Measurements from ENCODE around the gene SPOCK1. TPM values are rescaled to one million over a fixed set of nuclear protein-coding genes. Genes with fewer than 3 reads are reported as not detected.

The SPOCK1 gene
- polyA plus RNA-seq, 2 of the 4 experiments (the other 2 are of a cell fraction), result 28.9 to 40.8 TPM

GRCh38 chr5:137188566-137188965 lies 310.6 kb downstream of the SPOCK1 start:
- Histone ChIP-seq H3K27ac (no peak overlapping the region), H3K4me2 (no peak overlapping the region), H3K9me3 (no peaks in the 10 kb centered on the region), H3K4me3 (no peak overlapping the region), H3K4me1 (peaks cover 40% of the 10 kb centered on the region)
- POLR2A ChIA-PET, result no interaction called here
- DNase-seq (ENCODE audit: low read depth in 1 of 2, low spot score in 1 of 2), result no peak
- CTCF ChIA-PET, result interaction anchor here (0.9 to 1.2 kb wide), 2 partner anchors 11 kb away, joined by 3 to 4 read pairs; no protein-coding TSS in a partner anchor
- TF ChIP-seq NR3C1 (IDR thresholded peaks at IDR 0.05) (no peak), RAD21 (conservative IDR thresholded peaks at IDR 0.05 in 1 of 2, IDR thresholded peaks at IDR 0.05 in 1 of 2) (no peak), REST (IDR thresholded peaks at IDR 0.05) (no peak), CBX8 (IDR thresholded peaks at IDR 0.05) (no peak), CTCF (IDR thresholded peaks at IDR 0.05) (no peak), KDM1A (IDR thresholded peaks at IDR 0.05; ENCODE audit: low read depth) (no peak)
- ATAC-seq, result no peak
- no peak for FAIRE-seq
- WGBS (ENCODE audit: missing lambda C conversion rate), result 65% methylated on average over 5 of the region's 5 CpGs

DNA sequence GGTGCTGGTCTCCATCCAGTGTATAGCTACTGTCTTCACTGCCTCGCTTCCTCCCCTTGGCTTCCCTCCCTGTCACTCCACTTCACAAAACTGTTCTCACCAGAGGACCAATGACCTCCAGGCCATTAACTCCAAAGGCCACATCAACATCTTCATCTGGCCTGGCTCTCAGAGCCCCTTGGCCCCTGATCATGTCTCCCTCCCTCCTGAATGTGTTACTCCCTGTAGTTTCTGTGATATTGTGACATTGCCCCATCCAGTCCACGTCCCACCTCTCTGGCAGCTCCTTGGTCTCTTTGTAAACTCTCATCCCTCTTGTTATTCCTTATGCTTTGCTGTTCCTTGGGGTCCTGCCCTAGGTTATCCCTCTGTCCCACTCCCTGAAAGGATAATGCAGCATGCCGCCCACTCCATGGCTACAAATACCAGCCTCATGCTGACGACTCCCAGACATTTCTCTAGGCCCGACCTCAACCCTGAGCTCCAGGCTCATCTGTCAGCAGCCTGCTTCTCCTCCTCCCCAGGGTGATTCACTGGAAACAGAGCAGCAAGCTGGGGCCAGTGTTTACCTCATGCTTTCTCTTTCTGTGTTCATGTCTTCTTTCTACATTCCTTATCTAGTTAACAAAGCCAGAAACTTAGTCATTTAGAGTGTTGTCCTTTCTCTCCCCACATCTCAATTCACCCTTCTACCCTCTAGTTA lies 312.2 kb downstream of the SPOCK1 start:
- FAIRE-seq, result no peak
- no peak overlapping the region for H3K4me2 ChIP-seq
- H3K4me1 ChIP-seq, result peaks cover 25% of the 10 kb centered on the region
- no peak for DNase-seq (ENCODE audit: low read depth in 1 of 2, low spot score in 1 of 2)
- ChIA-PET POLR2A (no interaction called here), CTCF (interaction anchor here (1.2 kb wide), 1 partner anchor 112 kb away, joined by 4 read pairs; no protein-coding TSS in a partner anchor)
- no peak overlapping the region for H3K4me3 ChIP-seq
- ATAC-seq, result peak; percentile 41 to 47; a peak in 2 of 6 replicates
- TF ChIP-seq JUNB (IDR thresholded peaks at IDR 0.05) (no peak), CEBPB (IDR thresholded peaks at IDR 0.05) (no peak), RAD21 (conservative IDR thresholded peaks at IDR 0.05 in 1 of 2, IDR thresholded peaks at IDR 0.05 in 1 of 2) (no peak), ZSCAN20 (CRISPR knock-in tag; IDR thresholded peaks at IDR 0.05) (no peak), HOXA7 (CRISPR knock-in tag; IDR thresholded peaks at IDR 0.05) (no peak), ESRRA (IDR thresholded peaks at IDR 0.05; ENCODE audit: borderline replicate concordance, low read length) (no peak), PHF8 (IDR thresholded peaks at IDR 0.05; ENCODE audit: borderline replicate concordance, low read depth) (no peak), ATOH8 (CRISPR knock-in tag; IDR thresholded peaks at IDR 0.05; ENCODE audit: low read depth) (no peak), HOXB5 (CRISPR knock-in tag; IDR thresholded peaks at IDR 0.05) (no peak), RNF2 (IDR thresholded peaks at IDR 0.05; ENCODE audit: borderline replicate concordance, low read depth) (no peak), KDM1A (IDR thresholded peaks at IDR 0.05; ENCODE audit: low read depth) (no peak), MAZ (IDR thresholded peaks at IDR 0.05; ENCODE audit: borderline replicate concordance, low read depth, low read length) (no peak), JUN (IDR thresholded peaks at IDR 0.05) (no peak), POLR2A (IDR thresholded peaks at IDR 0.05; ENCODE audit: low read length) (no peak), EHF (CRISPR knock-in tag; IDR thresholded peaks at IDR 0.05) (no peak), RFX5 (IDR thresholded peaks at IDR 0.05) (no peak), SREBF2 (IDR thresholded peaks at IDR 0.05) (no peak)
- no peak overlapping the region for H3K27ac ChIP-seq
- 63% methylated on average over 5 of the region's 5 CpGs for WGBS (ENCODE audit: missing lambda C conversion rate)
- H3K9me3 ChIP-seq, result no peaks in the 10 kb centered on the region
